Calu3 (cell line): Measurements from ENCODE around the gene SLC45A3. TPM values are rescaled to one million over a fixed set of nuclear protein-coding genes. Genes with fewer than 3 reads are reported as not detected.

ENCODE experiments used
- BruUV-seq: library from RNA; stranded (reverse); fragments of 400-500 nt; replicated peaks from 2 replicates; lab custom pipeline; 2021; lab: Mats Ljungman, UMichigan
- CTCF ChIA-PET: fragments of 300-600 bp; sonication (Branson Sonifier 250); formaldehyde crosslinking; loops from one replicate; lab custom pipeline; 2022; ENCODE audit warnings: antibody characterized with exemption; lab: Charles Lee
- DNase-seq: peaks from one replicate; pipeline ENCODE4 v3.0.0; 2022
- H3K27ac Mint-ChIP-seq: one replicate; pipeline ENCODE4 v1.8.0; 2022; ENCODE audit warnings: mixed read lengths; ENCODE audit not compliant: unreplicated experiment
- H3K27me3 Mint-ChIP-seq: one replicate; pipeline ENCODE4 v1.8.0; 2022; ENCODE audit warnings: mixed read lengths; ENCODE audit not compliant: unreplicated experiment
- H3K36me3 Mint-ChIP-seq: one replicate; pipeline ENCODE4 v1.8.0; 2022; ENCODE audit warnings: mild to moderate bottlenecking, moderate library complexity, mixed read lengths; ENCODE audit not compliant: insufficient read depth, unreplicated experiment
- H3K4me1 Mint-ChIP-seq: one replicate; pipeline ENCODE4 v1.8.0; 2022; ENCODE audit warnings: mild to moderate bottlenecking, low read depth, mixed read lengths; ENCODE audit not compliant: unreplicated experiment
- H3K4me3 Mint-ChIP-seq: one replicate; pipeline ENCODE4 v1.8.0; 2022; ENCODE audit warnings: mild to moderate bottlenecking, low read depth, moderate library complexity, mixed read lengths; ENCODE audit not compliant: unreplicated experiment
- H3K9me3 Mint-ChIP-seq: one replicate; pipeline ENCODE4 v1.8.0; 2022; ENCODE audit warnings: low read depth, mixed read lengths; ENCODE audit not compliant: unreplicated experiment
- intact Hi-C: fragments of 100-400 bp; cut with micrococcal nuclease; formaldehyde crosslinking; loops from one replicate; pipeline ENCODE4 v1.10.0; 2022; ENCODE audit not compliant: unreplicated experiment
- total RNA-seq: library from RNA; stranded (reverse); gene quantifications from 2 replicates; pipeline ENCODE4 v1.2.3, GENCODE V29; 2022
- TF ChIP-seq, protein P1 (sequence below): fragments of 200-600 bp; IDR thresholded peaks from one replicate; pipeline ENCODE4 v1.8.0; 2022; ENCODE audit warnings: antibody characterized with exemption; ENCODE audit not compliant: unreplicated experiment

The SLC45A3 gene
- total RNA-seq, 1 experiment from 2014 or later = 27.5 TPM

DNA sequence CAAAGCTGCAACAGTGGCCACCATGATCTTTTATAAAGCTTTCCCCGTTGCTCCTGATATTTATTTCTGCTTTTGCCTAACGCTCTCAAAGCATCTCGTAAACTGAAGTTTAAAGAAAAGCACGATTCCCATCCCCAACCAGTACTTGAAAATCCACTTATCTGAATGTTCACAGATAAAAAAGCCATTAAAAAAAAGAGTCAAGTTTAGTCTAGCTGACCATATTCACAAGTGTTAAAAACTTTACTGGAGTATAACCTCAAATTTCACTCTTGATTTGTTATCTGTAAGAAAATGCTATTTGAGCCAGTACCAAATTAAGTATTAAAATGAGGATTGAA is 34.6 kb upstream of the SLC45A3 start:
- H3K36me3 Mint-ChIP-seq = peaks cover 78% of the 10 kb centered on the region
- H3K4me3 Mint-ChIP-seq = no peak overlapping the region
- DNase-seq = no peak
- intact Hi-C loops = no loop called here
- H3K27ac Mint-ChIP-seq = no peak overlapping the region
- TF ChIP-seq, protein P1, sequence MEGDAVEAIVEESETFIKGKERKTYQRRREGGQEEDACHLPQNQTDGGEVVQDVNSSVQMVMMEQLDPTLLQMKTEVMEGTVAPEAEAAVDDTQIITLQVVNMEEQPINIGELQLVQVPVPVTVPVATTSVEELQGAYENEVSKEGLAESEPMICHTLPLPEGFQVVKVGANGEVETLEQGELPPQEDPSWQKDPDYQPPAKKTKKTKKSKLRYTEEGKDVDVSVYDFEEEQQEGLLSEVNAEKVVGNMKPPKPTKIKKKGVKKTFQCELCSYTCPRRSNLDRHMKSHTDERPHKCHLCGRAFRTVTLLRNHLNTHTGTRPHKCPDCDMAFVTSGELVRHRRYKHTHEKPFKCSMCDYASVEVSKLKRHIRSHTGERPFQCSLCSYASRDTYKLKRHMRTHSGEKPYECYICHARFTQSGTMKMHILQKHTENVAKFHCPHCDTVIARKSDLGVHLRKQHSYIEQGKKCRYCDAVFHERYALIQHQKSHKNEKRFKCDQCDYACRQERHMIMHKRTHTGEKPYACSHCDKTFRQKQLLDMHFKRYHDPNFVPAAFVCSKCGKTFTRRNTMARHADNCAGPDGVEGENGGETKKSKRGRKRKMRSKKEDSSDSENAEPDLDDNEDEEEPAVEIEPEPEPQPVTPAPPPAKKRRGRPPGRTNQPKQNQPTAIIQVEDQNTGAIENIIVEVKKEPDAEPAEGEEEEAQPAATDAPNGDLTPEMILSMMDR = no peak
- CTCF ChIA-PET = interaction anchor here (1.0 kb wide), 1 partner anchor 46 kb away, joined by 3 read pairs; no protein-coding TSS in a partner anchor
- BruUV-seq = no TSS peak
- no peaks in the 10 kb centered on the region for H3K27me3 Mint-ChIP-seq
- H3K9me3 Mint-ChIP-seq = no peaks in the 10 kb centered on the region
- H3K4me1 Mint-ChIP-seq = peaks cover 38% of the 10 kb centered on the region

DNA sequence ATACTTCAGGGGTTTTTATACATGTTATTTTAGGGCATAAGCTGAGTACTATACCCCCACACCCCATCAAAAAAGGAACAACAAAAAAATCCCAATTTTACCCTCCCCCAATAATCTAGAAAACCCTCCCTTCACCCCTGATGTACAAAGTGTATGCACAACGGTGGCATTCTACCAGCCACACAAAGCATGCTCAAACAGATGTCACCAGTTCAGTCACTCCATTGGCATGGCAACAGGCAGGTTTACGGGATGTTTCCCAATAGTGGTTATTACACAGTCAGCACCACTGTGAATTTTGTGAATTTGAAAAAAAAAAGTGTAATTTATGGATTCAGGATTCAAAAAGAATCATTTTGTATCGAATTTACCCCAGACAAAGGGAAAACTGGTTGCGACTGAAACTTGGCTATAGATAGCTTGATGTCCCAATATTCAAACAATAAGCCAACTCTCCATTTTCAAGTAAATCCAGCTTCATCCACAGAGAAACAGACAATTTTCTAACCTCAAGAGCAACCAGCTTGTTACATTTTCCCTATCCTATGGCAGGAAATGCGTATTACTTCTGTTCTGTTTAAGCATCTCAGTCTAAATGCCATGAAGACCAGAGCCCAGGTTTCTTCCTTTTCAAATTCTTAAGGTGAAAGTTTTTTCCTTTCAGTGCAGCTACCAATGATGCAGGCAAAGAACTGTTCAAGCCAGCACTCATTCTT is 34.0 kb upstream of the SLC45A3 start:
- Mint-ChIP-seq H3K36me3 (peaks cover 77% of the 10 kb centered on the region), H3K9me3 (no peaks in the 10 kb centered on the region), H3K27ac (no peak overlapping the region), H3K4me3 (no peak overlapping the region), H3K4me1 (peaks cover 38% of the 10 kb centered on the region), H3K27me3 (no peaks in the 10 kb centered on the region)
- BruUV-seq = TSS peak; percentile 1
- intact Hi-C loops = no loop called here
- TF ChIP-seq, protein P1 = no peak
- DNase-seq = no peak
- CTCF ChIA-PET = interaction anchor here (1.0 to 6.3 kb wide), 2 partner anchors 45 to 55 kb away, joined by 3 to 101 read pairs; no protein-coding TSS in a partner anchor

DNA sequence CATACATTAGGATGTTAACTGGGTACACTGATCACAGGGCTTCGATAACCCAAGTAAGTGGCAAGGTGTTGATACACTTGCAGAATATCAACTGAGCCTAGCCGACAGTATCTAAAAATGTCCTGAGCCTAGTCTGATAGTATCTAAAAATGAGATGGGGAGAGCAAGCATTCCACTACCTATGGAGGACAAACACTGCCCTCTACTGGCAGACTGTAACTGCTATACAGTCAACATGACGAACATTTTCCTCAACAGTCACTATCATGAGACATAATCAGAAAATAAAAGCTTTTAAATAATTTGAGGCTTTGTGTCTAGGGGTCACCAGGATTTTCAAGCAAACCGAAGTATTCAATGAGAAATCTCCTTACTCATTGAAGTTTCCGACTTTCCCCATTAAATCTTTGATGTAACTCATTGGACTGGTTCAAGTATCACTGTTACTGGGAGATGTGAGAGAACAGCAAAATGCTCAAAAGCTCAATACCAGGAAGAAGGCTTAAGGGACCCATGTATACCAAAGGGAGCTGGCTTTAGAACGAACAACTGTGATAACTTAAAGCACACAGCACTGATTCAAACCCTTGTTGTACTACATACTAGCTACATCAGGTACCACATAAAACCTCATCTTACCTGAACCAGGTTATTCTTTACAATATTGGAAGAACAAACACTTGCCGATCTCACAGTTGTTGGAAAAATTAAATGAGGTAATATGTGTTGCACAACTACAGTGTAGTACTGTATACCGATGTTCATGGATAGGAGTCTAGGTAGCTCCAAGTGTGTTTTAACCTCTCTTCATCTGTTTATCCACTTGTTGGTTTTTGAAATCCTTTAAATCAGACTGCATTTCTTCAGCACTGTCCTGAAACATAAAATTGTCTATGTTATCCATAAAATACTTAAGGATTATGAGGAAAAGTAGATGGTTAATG is 31.1 kb upstream of the SLC45A3 start:
- peak overlapping the region; percentile 60 for H3K27ac Mint-ChIP-seq
- BruUV-seq = no TSS peak
- CTCF ChIA-PET = interaction anchor here (0.6 to 6.3 kb wide), 10 partner anchors 8 to 266 kb away, joined by 3 to 101 read pairs (median 4); no protein-coding TSS in a partner anchor
- TF ChIP-seq, protein P1 = peak; percentile 76
- H3K4me1 Mint-ChIP-seq = peaks cover 22% of the 10 kb centered on the region
- H3K9me3 Mint-ChIP-seq = no peaks in the 10 kb centered on the region
- peak; percentile 77 for DNase-seq
- intact Hi-C loops = loop anchor here (1.0 kb wide), 3 partner anchors 52 to 182 kb away; no protein-coding TSS in a partner anchor
- H3K36me3 Mint-ChIP-seq = peaks cover 71% of the 10 kb centered on the region
- H3K27me3 Mint-ChIP-seq = no peaks in the 10 kb centered on the region
- H3K4me3 Mint-ChIP-seq = no peak overlapping the region
